ENCODE measurements around the gene MRPL42.

The MRPL42 gene

GRCh38 chr12:93520454-93520853 lies 53.1 kb downstream of the MRPL42 start:
- no peak for DNase-seq (ENCODE audit: insufficient read length, low spot score)
- no peak for TF ChIP-seq CTCF (IDR thresholded peaks at IDR 0.05; ENCODE audit: insufficient read depth, missing control alignments)
- FAIRE-seq: no peak

- no peak for FAIRE-seq
- no peak for DNase-seq (ENCODE audit: insufficient read length, low spot score)
- no peak for TF ChIP-seq CTCF (IDR thresholded peaks at IDR 0.05; ENCODE audit: insufficient read depth, missing control alignments)
These were observed 54.1 kb downstream of the MRPL42 start for GRCh38 chr12:93521225-93522080.

GRCh38 chr12:93524386-93525133 lies 57.2 kb downstream of the MRPL42 start:
- FAIRE-seq: no peak

GRCh38 chr12:93526786-93527428 lies 59.6 kb downstream of the MRPL42 start:
- DNase-seq (ENCODE audit: insufficient read length, low spot score) (no peak), FAIRE-seq (no peak)
- TF ChIP-seq CTCF (IDR thresholded peaks at IDR 0.05; ENCODE audit: insufficient read depth, missing control alignments): no peak

More at GRCh38 chr12:93524386-93525133, 57.2 kb downstream of the MRPL42 start:
- no peak for DNase-seq (ENCODE audit: insufficient read length, low spot score)
- TF ChIP-seq CTCF (IDR thresholded peaks at IDR 0.05; ENCODE audit: insufficient read depth, missing control alignments): no peak

GRCh38 chr12:93530358-93530757 lies 63.0 kb downstream of the MRPL42 start:
- DNase-seq (ENCODE audit: insufficient read length, low spot score) (no peak), FAIRE-seq (no peak)
- no peak for TF ChIP-seq CTCF (IDR thresholded peaks at IDR 0.05; ENCODE audit: insufficient read depth, missing control alignments)

- TF ChIP-seq CTCF (IDR thresholded peaks at IDR 0.05; ENCODE audit: insufficient read depth, missing control alignments): no peak
- FAIRE-seq (no peak), DNase-seq (ENCODE audit: insufficient read length, low spot score) (no peak)
These were observed 66.0 kb downstream of the MRPL42 start for GRCh38 chr12:93533310-93533709.
